Endodermal cell (in vitro differentiated cells): ENCODE data around the gene STPG3. TPM values are rescaled to one million over a fixed set of nuclear protein-coding genes. Genes with fewer than 3 reads are reported as not detected.

Experiments used
- DNase-seq: peaks from one replicate; pipeline ENCODE4 v3.0.0-alpha.2; 2017
- H3K27ac ChIP-seq: 2 replicates; pipeline ENCODE4 v1.5.1; 2013; ENCODE audit warnings: mild to moderate bottlenecking, low read depth, low read length, moderate library complexity
- H3K27me3 ChIP-seq: 2 replicates; pipeline ENCODE4 v1.6.1; 2013; ENCODE audit warnings: mild to moderate bottlenecking, low read length, moderate library complexity; ENCODE audit not compliant: insufficient read depth, control insufficient read depth, poor library complexity, severe bottlenecking
- H3K36me3 ChIP-seq: 2 replicates; pipeline ENCODE4 v1.7.0; 2013; ENCODE audit warnings: mild to moderate bottlenecking, low read length, moderate library complexity; ENCODE audit not compliant: control insufficient read depth, insufficient read depth
- H3K4me1 ChIP-seq: one replicate; pipeline ENCODE4 v1.7.0; 2013; ENCODE audit warnings: low read length; ENCODE audit not compliant: control insufficient read depth, insufficient read depth
- H3K4me3 ChIP-seq: 2 replicates; pipeline ENCODE4 v1.5.1; 2013; ENCODE audit warnings: mild to moderate bottlenecking, low read length, moderate library complexity
- H3K9ac ChIP-seq: 2 replicates; pipeline ENCODE4 v1.6.1; 2013; ENCODE audit warnings: mild to moderate bottlenecking, low read length, moderate library complexity; ENCODE audit not compliant: poor library complexity, severe bottlenecking; ENCODE audit errors: extremely low read depth
- H3K9me3 ChIP-seq: 2 replicates; pipeline ENCODE4 v1.6.1; 2013; ENCODE audit warnings: mild to moderate bottlenecking, low read length, moderate library complexity; ENCODE audit not compliant: control insufficient read depth
- H3K27ac Mint-ChIP-seq: 2 replicates; pipeline ENCODE4 v1.8.0; 2020; ENCODE audit warnings: mixed read lengths
- H3K27me3 Mint-ChIP-seq: 2 replicates; pipeline ENCODE4 v1.8.0; 2021; ENCODE audit warnings: mild to moderate bottlenecking, mixed read lengths; ENCODE audit not compliant: insufficient read depth
- H3K36me3 Mint-ChIP-seq: 2 replicates; pipeline ENCODE4 v1.8.0; 2020; ENCODE audit warnings: low read depth, mixed read lengths
- H3K4me1 Mint-ChIP-seq: 2 replicates; pipeline ENCODE4 v1.8.0; 2020; ENCODE audit warnings: mixed read lengths
- H3K4me3 Mint-ChIP-seq: 2 replicates; pipeline ENCODE4 v1.8.0; 2020; ENCODE audit warnings: mild to moderate bottlenecking, moderate library complexity, mixed read lengths
- H3K9me3 Mint-ChIP-seq: 2 replicates; pipeline ENCODE4 v1.8.0; 2020; ENCODE audit warnings: mild to moderate bottlenecking, mixed read lengths
- WGBS, 2 experiments: methylation state at CpG; one replicate each; pipeline versions ENCODE4 v1.1.5 to v1.1.7; 2013; ENCODE audit warnings: missing lambda C conversion rate in 2 of 2, mixed read lengths in 1 of 2; ENCODE audit not compliant: insufficient coverage in 1 of 2, insufficient read length in 1 of 2; 5-methylcytosine and 5-hydroxymethylcytosine counted together
- total RNA-seq, 2 donors: library from RNA; stranded (reverse); fragmentation: NEBNext Ultra II Directional in 1 of 2; extraction: Animal tissue kit (Norgen Biotek cat#: 25700) in 1 of 2; gene quantifications; 2 replicates in 1 of 2; 3 replicates in 1 of 2; pipeline ENCODE4 v1.2.1, GENCODE V29; 2021
- TF ChIP-seq, protein P1 (sequence below): fragments of 200-600 bp; sonication (generic); conservative IDR thresholded peaks from 2 replicates; pipeline ENCODE4 v1.5.0; 2021; ENCODE audit warnings: antibody characterized with exemption, mild to moderate bottlenecking

Gene STPG3
- total RNA-seq, 2 donors from 2014 or later: not detected

DNA sequence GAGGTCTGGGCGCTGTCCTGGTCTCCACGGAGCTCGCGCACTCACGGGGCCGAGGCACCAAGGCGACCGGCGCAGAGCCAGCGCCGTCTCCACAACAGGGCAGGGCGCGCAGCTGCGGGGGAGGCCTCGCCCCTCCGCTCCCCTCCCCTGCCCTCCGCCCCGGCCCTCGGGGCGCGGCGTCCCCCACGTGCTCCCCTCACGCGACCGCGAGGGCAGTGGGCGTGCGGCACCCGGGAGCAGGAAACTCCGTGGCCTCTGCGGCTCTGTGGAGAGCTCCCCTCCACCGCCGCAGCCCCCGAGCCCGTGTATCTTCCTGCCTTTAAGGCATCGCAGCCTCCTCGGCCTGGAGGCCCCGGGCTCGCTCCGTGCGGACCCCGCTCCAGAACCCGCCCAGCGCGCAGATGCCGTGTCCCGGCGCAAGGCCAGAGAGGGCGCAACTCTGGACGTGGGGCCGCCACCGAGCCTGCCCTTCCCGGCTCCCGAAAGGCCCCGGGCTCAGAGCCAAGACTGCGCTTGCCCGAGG is 10.7 kb upstream of the STPG3 start:
- no peak for DNase-seq
- no peaks in the 10 kb centered on the region for H3K27me3 ChIP-seq
- H3K4me3 Mint-ChIP-seq: peak overlapping the region; percentile 85
- peak overlapping the region; percentile 87 for H3K27ac ChIP-seq
- H3K27ac Mint-ChIP-seq: no peak overlapping the region
- TF ChIP-seq, protein P1, sequence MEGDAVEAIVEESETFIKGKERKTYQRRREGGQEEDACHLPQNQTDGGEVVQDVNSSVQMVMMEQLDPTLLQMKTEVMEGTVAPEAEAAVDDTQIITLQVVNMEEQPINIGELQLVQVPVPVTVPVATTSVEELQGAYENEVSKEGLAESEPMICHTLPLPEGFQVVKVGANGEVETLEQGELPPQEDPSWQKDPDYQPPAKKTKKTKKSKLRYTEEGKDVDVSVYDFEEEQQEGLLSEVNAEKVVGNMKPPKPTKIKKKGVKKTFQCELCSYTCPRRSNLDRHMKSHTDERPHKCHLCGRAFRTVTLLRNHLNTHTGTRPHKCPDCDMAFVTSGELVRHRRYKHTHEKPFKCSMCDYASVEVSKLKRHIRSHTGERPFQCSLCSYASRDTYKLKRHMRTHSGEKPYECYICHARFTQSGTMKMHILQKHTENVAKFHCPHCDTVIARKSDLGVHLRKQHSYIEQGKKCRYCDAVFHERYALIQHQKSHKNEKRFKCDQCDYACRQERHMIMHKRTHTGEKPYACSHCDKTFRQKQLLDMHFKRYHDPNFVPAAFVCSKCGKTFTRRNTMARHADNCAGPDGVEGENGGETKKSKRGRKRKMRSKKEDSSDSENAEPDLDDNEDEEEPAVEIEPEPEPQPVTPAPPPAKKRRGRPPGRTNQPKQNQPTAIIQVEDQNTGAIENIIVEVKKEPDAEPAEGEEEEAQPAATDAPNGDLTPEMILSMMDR: peak; percentile 31
- peak overlapping the region; percentile 86 for H3K4me3 ChIP-seq
- no peaks in the 10 kb centered on the region for H3K9me3 ChIP-seq
- no peaks in the 10 kb centered on the region for H3K9me3 Mint-ChIP-seq
- H3K27me3 Mint-ChIP-seq: no peaks in the 10 kb centered on the region
- H3K4me1 ChIP-seq: peaks cover 34% of the 10 kb centered on the region
- peak overlapping the region; percentile 83 for H3K9ac ChIP-seq
- peaks cover 27% of the 10 kb centered on the region for H3K36me3 ChIP-seq
- WGBS, 2 experiments: 0% methylated on average over 6 to 58 of the region's 58 CpGs
- H3K4me1 Mint-ChIP-seq: peaks cover 42% of the 10 kb centered on the region
- H3K36me3 Mint-ChIP-seq: peaks cover 19% of the 10 kb centered on the region

DNA sequence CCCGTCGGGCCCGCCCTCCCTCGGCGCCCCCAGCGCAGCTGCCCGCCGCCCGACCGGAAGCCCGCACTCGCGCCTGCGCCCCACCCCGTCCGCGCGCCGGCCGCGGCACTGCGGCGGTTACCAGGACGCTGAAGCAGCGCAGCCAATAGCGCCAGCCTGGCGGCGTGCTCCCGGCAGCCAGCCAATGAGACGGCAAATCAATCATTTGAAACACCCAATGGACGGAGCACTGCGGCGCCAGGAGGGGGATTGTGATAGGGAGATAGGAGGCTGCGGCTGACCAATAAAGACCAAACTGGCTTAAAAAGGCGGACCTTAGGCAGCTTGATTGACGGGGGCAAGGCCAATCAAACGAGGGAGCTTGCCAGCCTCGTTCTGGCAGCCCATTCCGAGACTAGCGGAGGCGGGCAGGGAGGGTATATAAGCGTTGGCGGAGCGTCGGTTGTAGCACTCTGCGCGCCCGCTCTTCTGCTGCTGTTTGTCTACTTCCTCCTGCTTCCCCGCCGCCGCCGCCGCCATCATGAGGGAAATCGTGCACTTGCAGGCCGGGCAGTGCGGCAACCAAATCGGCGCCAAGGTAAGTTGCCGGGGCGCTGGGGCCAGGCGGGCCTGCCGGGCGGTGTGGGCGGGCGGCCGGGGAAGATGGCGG is 10.1 kb upstream of the STPG3 start, which contains the start of gene TUBB4B:
TUBB4B (plus strand) TSS at position 447 of the 649 bp plus-strand sequence; CDS start at position 521, 74 bp downstream.
- peak within 1 kb of the TSS; percentile 91 for H3K27ac Mint-ChIP-seq
- peak within 1 kb of the TSS; percentile 92 for H3K4me3 ChIP-seq

DNA sequence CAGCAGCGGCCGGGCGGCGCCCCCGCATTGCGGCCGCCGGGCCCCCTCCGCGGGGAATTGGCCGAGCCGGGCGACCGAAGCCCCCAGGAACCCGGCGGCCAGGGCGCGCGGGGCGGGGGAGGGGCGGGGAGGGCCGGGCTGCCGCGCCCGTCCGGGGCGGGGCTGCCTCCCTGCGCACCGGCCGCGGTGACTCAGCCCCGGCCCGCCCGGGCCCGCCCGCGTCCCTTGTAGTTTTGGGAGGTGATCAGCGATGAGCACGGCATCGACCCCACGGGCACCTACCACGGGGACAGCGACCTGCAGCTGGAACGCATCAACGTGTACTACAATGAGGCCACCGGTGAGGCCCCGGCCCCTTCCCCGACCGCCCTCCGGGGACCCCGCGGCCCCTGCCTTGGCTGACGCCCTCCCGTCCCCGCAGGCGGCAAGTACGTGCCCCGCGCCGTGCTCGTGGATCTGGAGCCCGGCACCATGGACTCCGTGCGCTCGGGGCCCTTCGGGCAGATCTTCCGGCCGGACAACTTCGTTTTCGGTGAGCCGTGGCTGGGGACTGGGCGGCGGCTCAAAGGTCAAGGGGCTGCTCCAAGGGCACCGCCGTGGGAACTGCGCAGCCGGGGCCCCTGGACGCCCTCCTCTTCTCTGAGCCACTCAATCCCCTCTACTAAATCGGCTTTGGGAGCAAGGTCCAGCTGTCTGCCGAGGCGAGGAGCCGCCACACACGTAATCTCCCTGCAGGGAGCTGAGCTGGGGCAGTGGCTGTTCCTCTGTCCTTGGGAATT is 9.4 kb upstream of the STPG3 start:
- H3K36me3 Mint-ChIP-seq: peaks cover 19% of the 10 kb centered on the region
- Histone ChIP-seq H3K4me1 (peaks cover 34% of the 10 kb centered on the region), H3K4me3 (peak overlapping the region; percentile 92), H3K36me3 (peaks cover 27% of the 10 kb centered on the region), H3K9ac (peak overlapping the region; percentile 92), H3K27me3 (no peaks in the 10 kb centered on the region), H3K9me3 (no peaks in the 10 kb centered on the region), H3K27ac (no peak overlapping the region)
- H3K9me3 Mint-ChIP-seq: no peaks in the 10 kb centered on the region
- peak overlapping the region; percentile 85 for H3K27ac Mint-ChIP-seq
- WGBS, 2 experiments: 0 to 1% methylated on average over 25 to 83 of the region's 83 CpGs
- TF ChIP-seq, protein P1: no peak
- H3K4me1 Mint-ChIP-seq: peaks cover 44% of the 10 kb centered on the region
- DNase-seq: peak; percentile 68
- peak overlapping the region; percentile 85 for H3K4me3 Mint-ChIP-seq
- no peaks in the 10 kb centered on the region for H3K27me3 Mint-ChIP-seq

More for the DNA sequence above, 10.1 kb upstream of the STPG3 start, which contains the start of gene TUBB4B:
- Histone ChIP-seq H3K27ac (peak within 1 kb of the TSS; percentile 87), H3K9me3 (no peaks in the 10 kb centered on the region), H3K27me3 (no peaks in the 10 kb centered on the region), H3K4me1 (peaks cover 34% of the 10 kb centered on the region), H3K9ac (peak within 1 kb of the TSS; percentile 92), H3K36me3 (peaks cover 27% of the 10 kb centered on the region)
- peak; percentile 99 for DNase-seq
- peaks cover 44% of the 10 kb centered on the region for H3K4me1 Mint-ChIP-seq
- peaks cover 19% of the 10 kb centered on the region for H3K36me3 Mint-ChIP-seq
- 0% methylated on average over 26 to 67 of the region's 67 CpGs for WGBS, 2 experiments
- H3K27me3 Mint-ChIP-seq: no peaks in the 10 kb centered on the region
- H3K9me3 Mint-ChIP-seq: no peaks in the 10 kb centered on the region
- H3K4me3 Mint-ChIP-seq: peak within 1 kb of the TSS; percentile 85
- TF ChIP-seq, protein P1: no peak
